Left ventricle myocardium superior (tissue), 1 donor: Measurements from ENCODE around the gene RSBN1L. TPM values are rescaled to one million over a fixed set of nuclear protein-coding genes. Genes with fewer than 3 reads are reported as not detected.

Experiments
- ATAC-seq: fragments of 200-7000 bp; cut with Tn5 transposase; one replicate; pipeline ENCODE4 v1.9.1; 2020; ENCODE audit warnings: mild to moderate bottlenecking, moderate library complexity
- DNase-seq: peaks from one replicate; pipeline ENCODE4 v3.0.0-alpha.2; 2020
- intact Hi-C: fragments of 100-400 bp; cut with micrococcal nuclease; formaldehyde crosslinking; loops from one replicate; pipeline ENCODE4 v1.11.0; 2022
- total RNA-seq: library from RNA; stranded (reverse); fragmentation: NEBNext Ultra II Directional; extraction: Animal tissue kit (Norgen Biotek cat#: 25700); gene quantifications from one replicate; pipeline ENCODE4 v1.2.1, GENCODE V29; 2021
- donor health status: DM: no; HTN: yes; CAD: no; lungs with severe emphysema.

The RSBN1L gene
- total RNA-seq, 1 donor from 2014 or later = 10.1 TPM

DNA sequence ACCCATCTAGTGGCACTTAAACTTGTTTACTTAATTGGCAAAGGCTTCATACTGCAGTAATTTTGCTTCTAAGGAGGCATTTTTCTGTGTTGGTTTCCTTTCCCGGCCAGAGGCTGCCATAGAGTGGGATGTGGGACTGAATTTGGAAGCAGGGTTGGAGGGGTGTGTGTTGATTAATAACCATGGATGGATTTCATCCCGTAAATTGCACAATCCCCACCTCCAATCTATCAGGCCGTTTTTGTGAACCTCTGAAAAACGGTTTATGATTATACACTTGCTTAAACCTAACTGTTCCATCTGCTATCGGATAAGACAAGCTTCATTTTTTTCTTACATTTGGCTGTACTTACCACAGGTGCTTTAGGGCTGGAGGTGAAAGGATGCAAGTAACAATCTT is 100.7 kb downstream of the RSBN1L start:
- ATAC-seq = no peak
- intact Hi-C loops = no loop called here
- DNase-seq = no peak

DNA sequence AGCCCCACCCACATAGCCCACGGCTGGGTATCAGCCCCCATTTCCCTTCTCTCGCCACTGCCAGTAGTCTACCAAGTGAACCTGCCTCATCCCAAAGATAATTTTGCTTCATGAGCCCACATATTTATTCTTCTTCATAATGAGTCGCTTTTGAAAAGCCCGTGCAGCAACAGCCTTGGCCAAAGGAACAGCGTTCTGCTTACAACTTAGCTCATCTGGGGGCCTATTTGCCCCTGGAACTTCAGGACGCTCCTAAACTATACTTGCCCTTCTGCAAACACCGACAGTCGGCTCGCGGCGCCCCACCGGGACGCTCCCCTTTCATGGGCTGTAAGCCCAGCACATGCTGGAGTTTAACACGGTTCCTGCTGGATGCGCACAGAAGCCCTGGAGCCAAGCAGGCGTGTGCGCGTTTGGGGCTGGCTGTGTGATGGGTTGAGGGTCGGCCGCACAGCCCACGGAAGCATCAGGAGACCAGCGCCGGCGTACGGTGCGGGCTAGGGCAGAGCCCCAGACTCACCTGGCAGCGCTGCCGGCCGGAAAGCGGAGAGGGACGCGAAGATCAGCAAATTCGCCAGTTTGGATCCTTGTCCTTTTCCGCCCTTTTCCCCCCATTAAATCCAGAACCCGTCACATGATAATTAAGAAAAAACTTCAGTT is 101.6 kb downstream of the RSBN1L start:
- DNase-seq (peak; percentile 62), ATAC-seq (peak; percentile 16)
- intact Hi-C loops = no loop called here

GRCh38 chr7:77798394-77799077 is 102.3 kb downstream of the RSBN1L start, which contains the start of the genes PHTF2 and TMEM60:
Gene PHTF2, plus strand, starts transcription at chr7:77798773.
Gene TMEM60, minus strand, starts transcription at chr7:77798434. Its CDS starts 4,061 bp downstream, at chr7:77794373.
- ATAC-seq = peak; percentile 96
- peak; percentile 98 for DNase-seq
- intact Hi-C loops = no loop called here

DNA sequence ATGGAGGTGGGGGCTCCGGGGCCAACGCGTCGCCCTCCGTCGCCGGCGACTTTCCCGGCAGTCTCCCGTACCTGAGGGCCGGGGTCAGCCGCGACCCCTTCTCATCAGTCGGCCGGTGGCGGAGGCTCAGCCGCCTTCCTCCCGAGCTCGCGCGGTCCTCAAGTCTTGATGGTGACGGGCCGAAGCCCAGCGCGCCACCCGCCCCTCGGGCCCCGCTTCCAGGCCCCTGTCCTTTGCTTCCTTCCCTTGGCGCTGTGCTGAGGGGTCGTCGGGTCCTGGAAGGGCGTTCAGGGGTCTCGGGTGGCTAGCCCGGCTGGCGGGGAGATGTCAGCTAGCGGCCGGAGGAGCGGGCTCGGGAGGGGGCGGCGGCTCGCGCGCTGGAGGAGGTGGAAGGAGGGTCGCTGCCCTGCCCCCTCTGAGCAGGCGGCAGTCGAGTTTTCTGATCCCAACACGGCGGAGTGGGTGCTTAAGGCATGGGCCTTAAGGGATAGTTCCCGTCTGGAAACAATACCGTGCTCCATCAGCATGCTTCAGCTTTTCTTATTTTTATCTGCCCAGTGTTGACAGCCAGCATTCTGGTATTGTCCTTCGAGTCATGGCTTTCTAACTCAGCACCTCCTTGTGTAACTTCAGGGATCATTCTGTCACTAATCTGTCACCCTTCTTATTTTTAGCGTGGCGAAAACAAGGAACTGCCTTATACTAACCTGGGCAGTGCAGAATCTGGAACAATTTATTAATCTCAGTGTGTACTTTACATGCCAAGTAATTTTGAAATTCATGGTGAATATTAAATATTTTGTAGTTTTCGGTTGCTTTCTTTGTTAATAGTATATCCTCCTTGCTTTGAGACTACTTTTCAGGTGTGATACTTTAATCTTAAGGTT is 103.1 kb downstream of the RSBN1L start:
- intact Hi-C loops = no loop called here
- ATAC-seq (peak; percentile 16), DNase-seq (peak; percentile 57)

DNA sequence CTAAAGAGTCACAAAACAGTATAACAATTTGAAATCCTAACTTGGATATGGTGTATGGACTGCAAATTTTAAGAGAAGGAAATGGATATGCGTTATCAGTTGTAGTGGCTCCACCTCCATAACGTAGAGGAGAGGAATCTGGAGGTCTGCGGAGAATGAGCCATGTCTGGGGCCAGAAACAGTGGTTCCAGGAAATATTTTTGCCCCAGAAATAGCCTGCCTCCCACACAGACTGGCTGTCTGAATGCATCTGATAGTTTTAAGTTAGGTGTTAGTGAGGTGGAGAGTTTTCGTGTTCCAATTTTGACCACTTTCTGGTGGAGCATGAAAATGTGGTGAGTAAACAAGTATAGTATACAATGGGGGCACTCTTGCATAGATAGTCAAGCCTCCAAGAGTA is 103.9 kb downstream of the RSBN1L start:
- no peak for ATAC-seq
- intact Hi-C loops = no loop called here

DNA sequence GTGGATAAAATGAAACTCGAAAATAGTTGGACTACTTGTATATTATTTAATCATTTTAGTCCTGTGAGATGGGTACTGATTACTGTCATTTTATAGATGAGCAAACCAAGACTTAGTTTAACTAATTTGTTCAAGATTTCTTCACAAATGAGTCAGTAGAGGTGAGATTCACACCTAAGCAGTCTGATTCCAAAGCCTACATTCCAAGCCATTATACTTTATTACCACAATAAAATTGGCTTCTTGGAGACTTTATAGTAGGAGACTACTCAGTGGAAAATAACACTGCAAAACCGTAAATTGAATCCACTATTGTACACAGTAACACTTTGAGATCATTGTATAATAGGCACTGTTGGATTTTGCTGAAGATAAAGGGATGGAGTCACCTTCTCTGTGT is 104.5 kb downstream of the RSBN1L start:
- DNase-seq = no peak
- no peak for ATAC-seq
- intact Hi-C loops = no loop called here

More for the DNA sequence above, 103.9 kb downstream of the RSBN1L start:
- no peak for DNase-seq

GRCh38 chr7:77802557-77803405 is 106.5 kb downstream of the RSBN1L start:
- intact Hi-C loops = no loop called here
- no peak for DNase-seq
- no peak for ATAC-seq

GRCh38 chr7:77806425-77806824 is 110.2 kb downstream of the RSBN1L start:
- no peak for ATAC-seq

GRCh38 chr7:77808517-77808916 is 112.3 kb downstream of the RSBN1L start:
- DNase-seq = no peak
- intact Hi-C loops = no loop called here
- ATAC-seq = no peak

More at GRCh38 chr7:77806425-77806824, 110.2 kb downstream of the RSBN1L start:
- no peak for DNase-seq
- intact Hi-C loops = no loop called here

- intact Hi-C loops = no loop called here
- ATAC-seq (no peak), DNase-seq (no peak)
Observed at GRCh38 chr7:77811516-77812289, 115.4 kb downstream of the RSBN1L start.

DNA sequence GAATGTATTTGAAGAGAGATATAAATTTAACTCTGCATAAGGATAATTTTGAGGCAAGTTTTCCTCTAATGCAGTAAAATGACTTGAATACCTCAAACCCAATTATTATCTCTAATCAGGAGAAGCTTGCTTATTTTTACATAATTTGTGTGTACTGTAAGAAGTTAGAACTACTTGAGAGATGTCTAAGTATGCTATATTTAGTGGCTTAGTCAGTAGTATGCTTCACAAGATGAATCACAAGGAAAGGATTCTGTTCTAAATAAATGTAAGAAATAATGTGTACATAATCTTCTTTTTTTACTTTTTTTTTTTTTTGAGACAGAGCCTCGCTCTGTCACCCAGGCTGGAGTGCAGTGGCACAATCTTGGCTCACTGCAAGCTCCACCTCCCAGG is 116.0 kb downstream of the RSBN1L start:
- ATAC-seq (no peak), DNase-seq (no peak)
- intact Hi-C loops = no loop called here

DNA sequence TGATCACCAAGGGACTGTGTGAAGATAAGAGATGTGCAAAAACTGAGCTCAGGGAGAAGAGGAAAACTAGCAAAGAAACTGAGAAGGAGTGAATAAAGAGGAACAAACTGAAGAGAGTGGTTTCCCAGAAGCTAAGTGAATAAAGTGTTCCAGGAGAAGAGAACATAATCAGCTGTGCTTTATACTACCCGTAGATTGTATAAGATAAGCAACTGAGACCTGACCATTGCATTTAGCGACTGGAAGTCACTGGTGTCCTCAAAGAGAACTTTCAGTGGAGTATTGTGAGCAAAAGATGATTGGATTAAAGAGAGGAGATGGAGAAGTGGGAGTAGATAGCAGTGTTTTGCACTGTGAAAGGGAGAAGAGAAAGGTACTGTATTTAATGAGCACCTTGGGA is 116.9 kb downstream of the RSBN1L start:
- DNase-seq (no peak), ATAC-seq (no peak)
- intact Hi-C loops = no loop called here

DNA sequence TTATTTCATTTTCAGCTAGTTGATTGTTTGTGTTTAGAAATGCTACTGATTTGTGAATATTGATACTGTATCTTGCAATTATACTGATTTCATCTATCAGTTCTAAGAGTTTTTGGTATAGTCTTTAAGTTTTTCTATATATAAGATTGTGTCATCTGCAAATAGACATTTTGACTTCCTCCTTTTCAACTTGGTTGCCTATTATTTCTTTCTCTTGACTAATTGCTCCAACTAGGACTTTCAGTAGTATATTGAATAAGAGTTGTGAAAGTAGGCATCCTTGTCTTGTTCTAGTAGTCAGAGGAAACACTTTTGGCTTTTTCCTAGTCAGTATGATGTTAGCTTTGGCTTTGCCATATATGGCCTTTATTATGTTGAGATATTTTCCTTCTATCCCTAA is 122.8 kb downstream of the RSBN1L start:
- ATAC-seq = no peak
- DNase-seq = no peak
- intact Hi-C loops = no loop called here

GRCh38 chr7:77820967-77821366 is 124.7 kb downstream of the RSBN1L start:
- ATAC-seq (no peak), DNase-seq (no peak)
- intact Hi-C loops = no loop called here

DNA sequence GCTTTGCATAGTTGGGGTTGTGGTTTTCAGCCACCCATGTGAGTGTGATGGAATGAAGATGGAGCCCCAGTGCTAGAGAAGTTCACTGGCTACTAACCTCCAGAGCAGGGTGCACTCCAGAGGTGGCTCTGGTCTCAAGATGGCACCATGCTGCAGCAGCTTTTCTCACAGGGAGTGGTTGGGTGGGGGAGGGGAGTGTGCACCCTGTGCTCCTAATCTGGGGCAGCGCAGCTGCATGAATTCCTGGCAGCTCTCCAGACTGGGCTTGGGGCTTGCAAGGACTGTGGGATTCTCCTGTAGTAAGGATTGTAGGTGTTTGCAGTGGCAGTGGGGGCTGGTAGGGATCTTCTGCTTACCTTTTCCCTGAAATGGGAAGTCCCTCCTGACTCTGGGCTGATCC is 126.0 kb downstream of the RSBN1L start:
- DNase-seq (no peak), ATAC-seq (no peak)
- intact Hi-C loops = no loop called here

DNA sequence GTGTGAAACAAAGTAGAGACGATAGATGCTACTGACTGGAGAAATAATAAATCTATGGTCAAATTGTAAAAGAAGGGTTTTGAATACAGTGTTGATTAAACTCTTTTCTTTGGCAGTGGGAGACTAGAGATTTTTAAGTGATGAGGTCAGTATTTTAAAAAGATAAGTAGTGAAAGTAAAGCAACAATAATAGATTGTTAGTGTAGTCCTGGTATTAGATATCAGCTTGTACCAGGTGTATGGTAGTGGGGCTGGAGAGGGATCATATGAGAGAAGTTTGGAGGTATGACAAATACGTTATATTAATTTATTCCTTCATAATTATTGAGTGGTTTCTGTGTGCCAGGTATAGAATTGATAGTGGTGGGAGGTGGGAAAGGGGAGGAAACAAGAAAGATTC is 127.5 kb downstream of the RSBN1L start:
- DNase-seq = no peak
- ATAC-seq = no peak
- intact Hi-C loops = no loop called here

- intact Hi-C loops = no loop called here
- ATAC-seq = no peak
- no peak for DNase-seq
Observed at GRCh38 chr7:77824636-77825035, 128.4 kb downstream of the RSBN1L start.

DNA sequence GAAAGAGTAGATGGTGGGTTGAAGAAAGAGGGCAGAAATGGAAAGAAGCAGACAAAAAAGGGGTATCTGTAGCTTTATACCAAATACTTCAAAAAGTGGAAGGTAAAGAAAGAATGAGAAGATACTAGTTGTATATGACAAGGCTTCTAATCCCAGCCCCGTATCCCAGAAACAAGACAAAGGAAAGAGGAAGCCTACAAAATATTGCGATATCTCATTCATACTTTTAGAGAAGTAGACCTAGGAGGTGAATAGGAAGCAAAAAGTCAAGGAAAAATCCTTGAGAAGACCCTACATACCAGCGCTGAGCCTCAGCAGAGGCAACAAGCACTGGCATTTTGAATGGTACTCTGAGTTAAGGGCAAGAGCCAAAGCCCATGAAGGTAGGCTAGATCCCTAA is 128.9 kb downstream of the RSBN1L start:
- ATAC-seq = no peak
- intact Hi-C loops = no loop called here
- DNase-seq = no peak
